Inflammatory macrophage treated with lipopolysaccharide for 4 hours (primary cell): ENCODE data around the gene PSMB7.
A peak's percentile ranks its signal among the peaks of the same experiment; 100 is the strongest.

Experiments
- DNase-seq: peaks from one replicate; pipeline ENCODE4 v3.0.0-alpha.2; 2020

Gene PSMB7

DNA sequence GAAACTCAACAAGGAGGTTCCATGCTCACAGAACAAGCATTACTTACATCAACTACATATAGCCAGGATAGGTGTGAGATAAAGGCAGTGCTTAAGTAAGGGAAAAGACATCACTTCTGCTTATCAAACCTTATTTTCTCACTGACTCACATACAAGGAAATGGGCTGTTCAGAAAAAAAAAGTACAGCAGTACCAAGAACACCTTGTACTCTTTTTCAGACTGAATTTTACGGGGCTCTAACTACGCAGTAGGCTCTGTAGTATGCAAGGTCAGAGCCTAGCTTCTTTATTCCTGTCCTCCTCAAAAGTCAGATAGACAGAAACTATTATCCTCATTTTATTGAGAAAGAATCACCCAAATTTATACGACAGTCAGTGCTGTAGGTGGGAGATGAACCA is 5.8 kb downstream of the PSMB7 start:
- DNase-seq: no peak

DNA sequence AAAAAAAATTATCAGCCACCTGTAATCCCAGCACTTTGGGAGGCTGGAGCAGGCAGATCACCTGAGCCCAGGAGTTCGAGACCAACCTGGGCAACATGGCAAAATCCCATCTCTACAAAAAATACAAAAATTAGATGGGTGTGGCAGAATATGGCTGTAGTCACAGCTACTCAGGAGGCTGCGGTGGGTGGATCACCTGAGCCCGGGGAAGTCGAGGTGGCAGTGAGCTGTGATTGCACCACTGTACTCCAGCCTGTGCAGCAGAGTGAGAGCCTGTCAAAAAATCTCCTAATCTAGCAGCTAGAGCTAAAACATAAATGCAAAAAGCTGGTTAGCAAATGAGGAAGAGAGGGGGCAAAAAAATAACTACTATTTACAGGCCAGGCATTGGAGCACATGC is 12.0 kb downstream of the PSMB7 start:
- no peak for DNase-seq

DNA sequence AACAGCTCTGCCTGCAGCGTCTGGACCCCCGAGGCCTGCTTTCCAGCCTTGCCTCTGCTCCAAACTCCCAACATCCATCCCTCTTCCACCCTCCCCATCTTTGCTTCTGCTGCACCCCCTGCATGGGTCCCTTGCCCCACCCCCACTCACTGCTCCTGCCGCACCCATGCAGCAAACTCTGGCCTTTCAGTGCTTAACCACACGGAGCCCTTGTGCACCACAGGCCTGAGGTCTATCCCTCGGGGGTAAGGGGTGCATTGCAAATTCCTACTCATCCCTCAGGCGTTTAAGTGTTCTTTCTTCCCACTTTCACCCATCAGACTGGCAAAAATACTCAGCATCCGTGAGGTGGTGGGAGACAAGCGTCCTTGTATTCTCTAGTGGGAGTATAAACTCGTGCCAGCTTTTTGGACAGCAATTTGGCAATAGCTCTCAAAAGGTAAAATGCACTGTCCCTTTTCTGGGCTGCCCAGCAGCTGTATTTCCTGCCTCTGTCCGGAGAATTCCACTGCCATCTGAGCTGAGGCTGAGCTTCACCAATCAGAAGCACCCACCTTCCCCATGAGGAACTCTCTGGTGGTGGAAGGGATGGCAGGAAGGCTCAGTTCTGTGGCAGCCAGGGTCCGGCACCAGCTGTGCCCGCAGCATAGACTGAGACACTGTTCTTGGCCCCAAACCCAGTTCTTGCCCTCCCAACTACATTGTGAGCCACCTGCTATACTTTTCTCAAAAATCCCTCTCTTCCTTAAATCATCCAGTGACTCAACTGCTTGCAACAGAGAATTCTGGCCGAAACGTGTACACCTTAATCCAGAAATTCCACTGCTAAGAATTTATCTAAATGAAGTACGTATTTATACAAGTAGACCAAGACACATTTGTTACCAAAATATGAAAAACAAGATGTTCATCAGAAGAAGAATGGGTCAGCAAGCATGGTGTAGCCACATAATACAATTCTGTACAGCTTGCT is 15.0 kb downstream of the PSMB7 start:
- DNase-seq: no peak

DNA sequence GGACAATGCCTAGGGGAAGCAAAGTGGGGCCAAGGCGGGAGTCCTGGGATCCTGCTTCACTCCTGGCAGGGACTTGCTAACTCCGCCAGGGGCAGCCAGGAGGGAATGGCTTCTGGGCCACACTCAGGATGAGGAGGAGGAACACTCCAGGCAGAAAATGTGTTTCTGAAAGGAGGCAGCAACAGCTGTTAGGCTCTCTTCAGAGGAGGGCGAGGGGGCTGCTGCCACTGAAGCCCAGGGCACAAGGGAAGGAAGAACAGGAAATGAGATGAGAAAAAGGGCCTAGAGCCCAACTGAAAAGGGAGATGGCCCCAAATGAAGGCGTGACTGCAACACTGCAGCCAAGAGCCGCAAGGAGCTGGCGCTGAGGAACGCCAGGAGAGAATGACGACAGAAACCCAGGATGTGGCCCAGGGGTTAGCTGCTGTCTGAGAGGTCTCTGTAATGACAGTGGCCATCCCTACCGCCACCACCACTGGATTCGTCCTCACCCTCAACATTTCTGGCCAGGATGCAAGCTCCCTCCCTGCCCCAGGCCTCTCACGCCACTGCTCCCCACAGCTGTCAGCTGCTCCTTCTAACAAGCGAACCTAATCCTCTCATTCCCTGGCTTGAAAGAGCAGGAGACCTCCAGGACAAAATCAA is 15.8 kb downstream of the PSMB7 start:
- DNase-seq: no peak

DNA sequence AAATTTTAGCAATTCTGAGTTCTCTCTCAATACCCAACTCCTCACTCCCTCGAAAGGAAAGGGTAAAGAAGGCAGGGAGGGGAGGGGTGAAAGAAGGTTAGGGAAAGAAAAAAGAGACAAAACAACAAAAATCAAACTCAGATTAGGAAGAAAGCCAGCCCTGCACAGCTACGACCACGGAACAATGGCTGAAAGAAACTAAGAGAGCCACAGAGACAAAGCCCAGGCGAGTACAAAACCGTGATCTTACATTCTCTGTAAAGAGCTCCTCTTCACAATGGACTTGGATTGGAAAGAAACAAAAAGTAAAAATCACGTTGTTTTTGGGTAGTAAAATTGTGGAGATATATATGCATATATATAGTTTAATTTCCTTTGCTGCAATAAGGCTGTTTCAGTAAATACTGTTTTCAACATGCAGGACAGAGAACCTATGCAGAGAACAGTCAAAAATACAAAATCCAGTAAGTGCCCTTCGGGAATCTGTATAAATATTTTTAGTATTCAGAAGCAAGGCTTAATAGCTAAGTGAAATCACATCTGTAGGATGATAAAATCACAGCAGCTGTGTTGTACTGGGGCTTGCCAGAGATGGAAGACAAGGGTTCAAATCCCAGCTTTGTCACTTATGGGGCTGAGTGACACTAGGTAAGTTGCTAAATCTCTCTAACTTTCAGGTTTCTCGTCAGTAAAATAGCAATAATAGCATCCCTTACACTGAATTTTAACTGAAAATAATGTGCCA is 16.9 kb downstream of the PSMB7 start:
- no peak for DNase-seq

DNA sequence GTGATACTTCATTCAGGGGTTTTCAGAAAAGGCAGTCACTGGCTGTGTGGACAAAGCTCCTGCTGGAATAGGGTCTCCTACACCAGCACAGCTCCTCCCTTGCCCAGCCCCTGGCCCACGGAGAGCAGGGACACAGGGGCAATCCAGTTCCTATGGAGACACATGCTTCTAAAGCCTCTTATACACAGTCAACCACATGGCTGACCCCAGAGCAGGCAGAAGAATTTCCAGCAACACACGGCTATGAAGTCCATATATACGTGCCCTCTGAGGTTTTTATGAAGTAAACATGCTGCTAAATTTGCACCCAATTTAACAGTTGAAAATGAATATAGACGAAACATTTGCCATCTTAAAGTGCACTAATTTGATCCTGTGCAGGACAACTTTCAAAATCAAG is 19.4 kb downstream of the PSMB7 start:
- DNase-seq: no peak

DNA sequence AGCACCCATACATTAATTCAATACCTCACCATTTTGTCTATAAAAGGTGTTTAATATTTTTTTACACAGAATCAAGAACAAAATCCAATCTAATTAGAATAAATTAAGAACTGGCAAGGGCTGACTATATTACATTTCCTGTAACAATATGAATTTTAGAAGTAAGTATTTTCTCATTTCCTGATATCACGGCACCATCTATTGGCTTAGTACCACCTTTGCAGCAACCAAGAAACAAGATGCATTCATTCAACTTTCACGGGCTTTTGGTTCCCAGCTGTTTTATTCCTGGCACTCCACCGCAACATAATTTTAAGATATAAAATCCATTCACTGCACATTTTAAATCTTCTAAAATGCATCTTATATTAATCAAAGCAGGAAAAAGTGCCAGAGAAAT is 20.6 kb downstream of the PSMB7 start:
- DNase-seq: no peak

DNA sequence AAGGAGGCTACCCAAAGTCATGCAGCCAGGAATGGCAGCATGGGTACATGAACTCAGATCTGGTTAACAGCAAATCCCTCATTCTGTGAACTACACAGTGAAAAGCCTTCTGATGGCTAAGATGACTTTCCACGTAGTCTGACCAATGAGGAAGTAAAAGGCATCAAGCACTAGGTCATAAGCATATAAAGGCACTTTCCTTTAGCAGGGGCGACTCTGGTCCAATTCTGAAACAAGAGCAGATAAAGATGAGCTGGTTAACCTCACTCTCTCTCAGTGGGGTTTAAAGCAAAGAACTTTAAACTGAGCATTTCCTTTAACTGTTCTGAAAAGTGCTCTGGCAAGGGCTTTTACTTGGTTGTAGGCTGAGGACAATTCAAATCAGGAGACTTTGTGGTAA is 21.1 kb downstream of the PSMB7 start:
- DNase-seq: peak; percentile 64

DNA sequence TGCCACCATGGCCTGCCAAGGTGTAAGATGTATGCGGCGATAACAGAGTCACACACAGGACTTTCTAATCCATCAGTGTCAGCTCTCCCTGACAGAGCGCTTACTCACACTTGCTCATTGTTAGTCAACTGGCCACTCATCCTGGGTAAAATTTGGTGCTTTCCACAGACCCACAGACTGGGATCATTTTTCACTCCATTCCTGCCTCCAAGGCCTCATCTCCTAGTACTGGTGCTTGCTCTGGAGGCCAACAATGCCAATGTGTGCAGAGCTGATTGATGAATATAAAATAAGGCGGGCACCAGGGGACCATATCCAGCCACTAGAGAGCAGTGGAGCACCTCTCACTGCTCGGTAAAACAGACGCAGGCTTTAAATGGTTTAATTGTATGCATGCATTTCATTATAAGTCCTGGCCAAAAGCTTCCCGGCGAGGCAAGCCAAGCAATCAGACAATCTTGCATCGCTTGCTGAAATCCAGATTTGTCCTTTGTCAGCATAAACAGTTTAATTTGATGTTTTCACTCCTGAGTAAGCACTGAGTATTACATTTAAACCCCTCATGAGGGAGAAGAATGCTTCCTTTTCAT is 22.3 kb downstream of the PSMB7 start:
- DNase-seq: peak; percentile 74

DNA sequence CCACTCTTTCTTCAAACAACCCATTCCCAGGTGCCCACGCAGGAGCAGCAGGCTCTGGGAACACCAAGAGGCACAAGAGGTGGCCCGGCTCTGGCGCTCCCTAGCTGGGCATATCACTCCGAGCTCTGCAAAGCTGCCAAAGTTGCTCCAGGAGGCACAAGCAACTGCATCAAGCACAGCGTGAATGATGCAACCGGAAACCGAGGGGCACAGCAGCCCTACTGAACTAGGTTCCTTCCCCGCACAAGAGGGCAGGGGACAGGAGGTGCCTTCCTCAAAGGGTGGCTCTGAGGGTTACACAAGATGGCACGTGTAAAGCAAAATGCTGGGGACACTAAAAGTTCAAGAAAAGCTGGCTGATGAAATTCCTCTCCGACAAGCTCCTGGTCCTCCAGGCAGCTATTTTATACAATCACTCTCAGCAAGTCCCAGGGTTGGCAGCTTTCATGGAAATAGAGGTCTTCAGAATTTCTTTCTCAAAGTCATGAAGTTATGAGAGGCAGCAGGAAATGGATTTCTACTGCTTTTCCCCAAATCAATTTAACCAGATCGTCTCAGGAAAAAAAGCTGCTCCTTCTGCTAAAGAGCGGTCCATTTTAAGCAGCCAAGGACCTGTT is 22.9 kb downstream of the PSMB7 start:
- peak; percentile 80 for DNase-seq

DNA sequence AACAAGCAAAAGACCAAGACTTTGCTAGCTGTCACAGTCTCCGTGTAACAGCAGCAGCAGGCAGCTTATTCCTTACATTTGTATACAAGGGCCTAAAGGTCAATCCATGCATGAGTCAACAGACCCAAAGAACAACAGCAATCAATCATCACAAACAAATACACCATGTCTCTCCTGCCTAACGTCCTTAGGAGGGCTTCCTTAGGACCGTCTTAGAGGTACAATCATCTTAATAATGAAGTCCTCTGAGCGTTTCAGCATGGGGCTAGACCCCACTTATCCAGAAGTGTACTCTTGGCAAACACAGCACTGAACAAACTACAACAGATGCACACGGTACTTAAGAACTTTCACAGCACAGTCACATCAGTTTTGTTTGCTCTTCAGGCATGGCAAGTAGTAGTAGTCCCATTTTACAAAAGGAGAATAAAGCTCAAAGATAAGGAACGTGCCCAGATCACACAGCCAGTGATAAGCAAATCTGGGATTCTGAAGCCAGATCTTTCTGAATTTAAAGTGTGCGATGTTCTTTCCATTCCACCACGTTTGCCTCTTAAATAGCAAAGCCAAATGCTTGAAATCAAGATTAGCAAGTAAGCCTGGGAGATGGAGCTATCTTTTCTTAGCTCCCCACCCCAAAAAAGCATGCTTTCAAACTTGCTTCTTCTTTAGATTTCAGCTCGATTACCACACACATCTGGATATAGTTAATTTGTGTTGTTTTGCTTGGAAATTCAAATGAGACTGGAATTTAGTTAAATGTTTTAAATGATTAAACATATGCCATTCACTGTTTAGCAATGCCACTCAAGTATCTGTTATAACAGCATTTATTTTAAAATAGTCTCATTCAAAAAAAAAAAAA is 24.2 kb downstream of the PSMB7 start:
- DNase-seq: no peak

DNA sequence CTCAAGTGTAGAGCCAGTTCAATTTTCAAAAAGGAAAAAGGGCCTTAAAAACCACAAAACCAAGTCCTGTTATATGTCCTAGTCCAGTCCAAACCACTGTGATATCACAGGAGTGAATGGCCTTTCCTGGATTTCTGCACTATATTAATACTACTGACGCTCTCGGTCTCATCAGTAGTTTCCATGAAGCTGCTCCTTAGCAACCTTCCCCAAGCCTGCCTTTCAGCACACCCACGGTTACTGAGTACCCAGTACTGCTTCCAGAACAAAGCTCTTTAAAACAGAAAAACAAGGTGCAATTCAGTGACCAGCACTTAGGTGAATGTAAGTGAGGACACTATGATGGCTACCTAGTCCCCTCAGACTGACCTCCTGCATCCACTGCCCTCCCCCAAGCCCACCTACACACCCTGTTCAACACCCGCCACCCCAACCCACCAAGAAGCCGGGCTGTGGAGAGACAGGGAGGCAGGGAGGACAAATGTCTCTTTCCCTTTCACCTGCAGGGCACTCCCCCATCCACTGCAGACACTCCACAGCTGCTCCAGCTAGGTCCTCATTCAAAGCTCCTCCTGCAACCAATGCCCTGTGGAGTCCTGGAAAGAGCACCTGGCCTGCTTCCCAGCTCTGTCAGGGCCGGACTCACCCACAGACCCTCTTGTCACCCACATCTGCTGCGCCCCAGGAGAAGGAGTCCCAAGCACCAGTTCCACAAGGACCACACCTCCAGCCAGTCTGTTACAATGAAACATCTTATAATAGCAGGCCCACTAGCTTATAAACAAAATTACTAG is 25.9 kb downstream of the PSMB7 start:
- DNase-seq: no peak

DNA sequence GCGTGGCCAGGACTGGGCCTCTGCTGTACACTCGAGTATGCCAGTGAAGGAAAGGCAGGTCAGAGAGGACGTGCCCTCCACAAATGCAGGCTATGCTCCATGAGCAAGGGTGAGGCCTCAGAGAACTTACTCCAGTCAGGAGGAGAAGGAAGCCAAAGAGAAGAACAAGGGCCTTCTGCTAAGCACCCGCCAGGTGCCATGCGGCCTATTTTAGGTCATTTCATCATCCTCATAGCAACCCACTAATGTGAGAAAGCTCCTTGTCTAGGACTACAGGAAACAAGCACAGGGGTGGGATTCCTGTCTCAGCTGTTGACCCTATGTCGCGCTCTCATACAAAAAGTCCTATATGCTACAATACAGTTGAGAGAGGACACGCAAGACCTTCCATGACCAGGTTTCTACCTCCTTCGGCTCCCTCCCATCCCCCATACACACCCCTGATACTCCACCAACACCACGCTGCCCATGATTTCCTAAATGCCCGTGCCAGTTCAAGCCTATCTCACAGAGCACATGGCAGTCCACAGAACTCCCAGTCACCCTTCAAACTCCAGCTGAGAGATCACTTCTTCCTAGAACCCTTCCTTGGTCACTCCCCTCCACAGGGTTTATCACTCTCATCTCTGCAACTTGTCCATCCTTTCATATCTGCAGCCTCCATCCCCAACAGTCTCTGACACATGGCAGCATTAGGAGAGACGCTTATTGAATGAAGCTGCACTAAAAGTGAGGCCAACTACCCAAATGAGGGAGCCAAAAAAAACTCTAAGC is 26.8 kb downstream of the PSMB7 start:
- no peak for DNase-seq

DNA sequence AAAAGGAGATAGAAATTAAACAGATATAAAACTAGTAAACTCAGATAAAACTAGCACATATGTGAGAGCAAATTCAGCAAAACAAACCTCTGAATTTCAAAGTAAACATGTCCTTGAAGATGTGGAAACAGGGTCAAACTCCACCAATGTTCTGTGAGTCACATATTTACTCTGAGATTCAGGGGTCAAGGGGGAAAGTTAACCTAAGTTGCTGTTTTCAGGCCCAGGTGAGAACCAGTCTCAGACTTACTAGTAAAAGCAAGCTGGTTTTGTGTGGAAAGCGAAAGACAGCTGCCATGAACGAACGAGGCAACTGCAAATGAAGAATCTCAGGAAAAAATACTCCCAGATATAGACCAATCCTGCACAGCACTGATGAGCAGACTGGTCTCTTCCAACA is 29.0 kb downstream of the PSMB7 start:
- DNase-seq: no peak

DNA sequence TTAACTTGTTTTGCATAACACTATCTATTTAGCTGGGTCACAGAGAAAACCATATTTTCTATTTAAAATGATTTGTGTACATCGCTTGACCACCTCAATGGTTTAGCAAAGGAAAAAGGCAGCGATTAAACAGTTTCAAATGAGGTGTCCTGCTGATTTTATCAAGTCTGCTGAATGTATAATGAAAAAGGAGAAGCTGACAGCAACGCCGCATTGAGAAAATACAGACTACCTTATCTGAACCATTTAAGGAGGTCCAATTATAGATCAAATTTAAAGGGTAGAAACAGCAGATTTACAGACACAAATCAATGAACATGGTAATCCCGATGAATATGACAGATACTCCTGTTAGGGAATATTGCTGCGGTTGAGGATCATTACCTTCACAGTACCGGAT is 29.6 kb downstream of the PSMB7 start:
- no peak for DNase-seq

DNA sequence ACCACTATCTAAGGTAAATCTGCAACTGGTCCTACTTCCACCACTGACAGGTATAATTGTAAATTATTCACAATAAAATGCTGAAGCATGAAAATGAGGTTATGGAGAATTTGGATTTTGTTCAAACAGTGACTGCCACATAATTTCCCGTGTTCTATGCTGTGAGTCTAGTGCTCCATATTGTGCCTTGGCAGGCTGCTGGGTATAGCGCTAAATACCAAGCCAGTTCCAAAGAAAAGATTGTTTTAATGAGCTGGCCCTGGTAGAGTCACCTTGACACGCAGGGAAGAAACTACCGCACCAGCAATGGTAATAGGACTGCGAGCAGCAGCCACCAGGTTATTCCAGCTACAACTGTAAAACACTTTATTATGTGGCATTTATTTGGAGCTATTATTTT is 30.4 kb downstream of the PSMB7 start:
- no peak for DNase-seq

DNA sequence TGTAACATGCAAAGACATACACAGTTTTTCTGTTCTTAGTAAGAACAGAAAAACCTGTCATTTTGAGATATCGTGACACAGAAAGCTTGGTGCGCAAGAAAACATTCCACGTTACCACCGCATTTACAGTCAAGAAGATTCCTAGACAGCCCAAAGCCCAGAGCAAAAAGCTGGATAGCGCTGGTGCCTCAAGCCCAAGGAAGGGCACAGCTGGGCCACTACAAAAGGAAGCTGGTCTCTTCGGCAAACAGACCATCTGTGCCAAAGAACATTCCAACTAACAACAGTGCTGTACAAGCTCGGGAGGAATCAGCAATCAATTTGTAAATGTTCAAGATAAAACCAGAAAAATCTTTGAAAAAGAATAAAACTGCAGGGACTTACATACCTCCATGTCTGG is 31.0 kb downstream of the PSMB7 start:
- no peak for DNase-seq

DNA sequence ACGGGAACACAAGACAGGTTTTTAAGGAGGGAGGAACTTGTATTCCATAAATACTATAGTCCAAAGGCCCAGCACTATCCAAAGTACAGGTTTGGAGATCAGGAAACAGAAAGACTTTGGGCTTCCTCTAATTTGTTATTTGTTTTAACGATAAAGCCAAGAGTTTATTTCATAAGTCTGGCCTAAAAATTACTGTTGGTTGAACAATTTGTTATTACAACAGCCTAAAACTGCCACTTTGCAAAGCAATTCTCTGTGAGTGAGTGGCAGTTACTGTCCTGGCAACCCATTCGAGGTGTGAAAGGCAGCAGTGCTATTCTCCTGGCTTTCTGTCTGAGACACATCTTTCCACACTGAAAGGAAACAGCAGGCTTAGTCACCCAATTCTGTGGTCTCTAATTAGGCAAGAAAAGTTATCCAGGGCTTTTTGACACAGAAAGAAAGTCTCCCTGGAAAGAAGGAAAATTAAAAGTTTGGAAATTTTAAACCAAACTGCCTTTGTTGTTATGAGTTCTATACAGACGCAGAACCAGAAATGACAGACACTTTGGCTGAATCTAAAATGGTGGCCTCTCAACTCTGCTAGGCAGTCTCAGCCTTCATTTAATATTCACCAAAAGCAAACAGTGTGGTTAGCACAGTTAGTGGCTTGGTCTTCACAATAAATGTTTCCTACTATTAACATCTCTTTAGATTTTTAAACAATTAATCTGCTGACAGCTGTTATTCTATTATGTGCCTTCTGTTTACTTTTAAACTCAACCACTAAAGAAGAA is 33.9 kb downstream of the PSMB7 start:
- peak; percentile 63 for DNase-seq
